Body of pancreas (tissue), 4 donors: ENCODE results near the gene TLN1.

Experiments
- POLR2A ChIP-seq, 3 donors: fragments of 450-650 bp; IDR thresholded peaks; one replicate each; pipeline ENCODE4 v1.6.1; 2016; ENCODE audit warnings: antibody characterized with exemption in 3 of 3, mild to moderate bottlenecking in 2 of 3
- TF ChIP-seq, protein P1 (sequence below), 7 experiments: fragments of 450-650 bp in 4 of 7; fragments of 200-600 bp in 3 of 7; sonication (generic) in 3 of 7; IDR thresholded peaks; one replicate each; pipeline ENCODE4 v1.5.1; 2016 to 2019; ENCODE audit warnings: antibody characterized with exemption in 7 of 7

DNA sequence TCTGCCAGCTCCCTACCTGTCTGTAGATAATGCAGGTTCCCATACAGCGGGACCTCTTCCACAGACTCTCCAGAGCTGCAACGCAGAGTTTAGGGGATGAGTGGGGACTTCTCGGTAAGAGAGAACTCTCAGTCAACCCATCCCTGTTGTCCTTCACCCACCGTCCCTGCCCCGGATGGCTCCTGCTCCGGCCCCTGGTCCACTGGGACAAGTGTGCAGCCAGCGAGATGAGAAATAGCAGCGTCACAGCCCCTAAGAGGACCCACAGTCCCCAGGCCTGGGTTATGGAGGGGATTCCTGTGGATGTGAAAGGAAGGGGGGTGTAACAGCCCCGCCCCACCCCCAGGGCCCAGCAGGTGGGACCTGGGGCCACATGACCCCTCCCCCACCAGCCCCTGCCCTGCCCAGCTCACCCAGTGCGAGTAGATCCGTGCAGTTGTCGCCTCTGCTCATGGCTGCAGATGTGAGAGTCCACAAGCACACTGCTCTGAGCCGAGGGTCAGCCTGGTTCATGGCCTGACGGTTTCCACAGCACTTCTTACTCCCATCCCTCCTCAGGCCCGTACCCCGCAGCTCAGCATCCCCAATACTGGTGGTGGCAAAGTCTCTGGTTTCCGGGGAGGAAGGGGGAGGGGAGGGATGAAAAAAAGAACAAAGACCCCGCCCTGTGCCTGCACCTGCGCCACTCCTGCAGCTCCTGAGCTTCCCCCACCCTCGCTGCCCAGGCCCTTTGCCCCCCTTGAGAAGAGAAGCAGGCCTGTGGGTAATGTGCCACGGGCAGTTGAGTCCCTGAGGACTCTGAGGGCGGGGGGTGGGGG lies 81.4 kb downstream of the TLN1 start, which contains the start of gene SIT1:
- TF ChIP-seq, protein P1, sequence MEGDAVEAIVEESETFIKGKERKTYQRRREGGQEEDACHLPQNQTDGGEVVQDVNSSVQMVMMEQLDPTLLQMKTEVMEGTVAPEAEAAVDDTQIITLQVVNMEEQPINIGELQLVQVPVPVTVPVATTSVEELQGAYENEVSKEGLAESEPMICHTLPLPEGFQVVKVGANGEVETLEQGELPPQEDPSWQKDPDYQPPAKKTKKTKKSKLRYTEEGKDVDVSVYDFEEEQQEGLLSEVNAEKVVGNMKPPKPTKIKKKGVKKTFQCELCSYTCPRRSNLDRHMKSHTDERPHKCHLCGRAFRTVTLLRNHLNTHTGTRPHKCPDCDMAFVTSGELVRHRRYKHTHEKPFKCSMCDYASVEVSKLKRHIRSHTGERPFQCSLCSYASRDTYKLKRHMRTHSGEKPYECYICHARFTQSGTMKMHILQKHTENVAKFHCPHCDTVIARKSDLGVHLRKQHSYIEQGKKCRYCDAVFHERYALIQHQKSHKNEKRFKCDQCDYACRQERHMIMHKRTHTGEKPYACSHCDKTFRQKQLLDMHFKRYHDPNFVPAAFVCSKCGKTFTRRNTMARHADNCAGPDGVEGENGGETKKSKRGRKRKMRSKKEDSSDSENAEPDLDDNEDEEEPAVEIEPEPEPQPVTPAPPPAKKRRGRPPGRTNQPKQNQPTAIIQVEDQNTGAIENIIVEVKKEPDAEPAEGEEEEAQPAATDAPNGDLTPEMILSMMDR (IDR thresholded peaks at IDR 0.05): no peak
- TF ChIP-seq POLR2A (IDR thresholded peaks at IDR 0.05): no peak
